Smooth muscle cell (in vitro differentiated cells): ENCODE measurements around the gene SAP30BP. TPM values are rescaled to one million over a fixed set of nuclear protein-coding genes. Genes with fewer than 3 reads are reported as not detected.
A peak's percentile ranks its signal among the peaks of the same experiment; 100 is the strongest.

Experiments
- DNase-seq: peaks from one replicate; lab custom pipeline; 2025; ENCODE audit not compliant: unreplicated experiment; lab: John Stamatoyannopoulos, UW
- H2AFZ ChIP-seq: fragments of 200-600 bp; sonication (generic); 2 replicates; pipeline ENCODE4 v1.6.0; 2016; ENCODE audit warnings: antibody characterized with exemption, low read depth, mild to moderate bottlenecking
- H3F3A ChIP-seq: fragments of 200-600 bp; sonication (generic); 2 replicates; pipeline ENCODE4 v1.6.0; 2017; ENCODE audit warnings: antibody characterized with exemption, low read depth
- H3K27ac ChIP-seq: fragments of 200-600 bp; sonication (generic); 2 replicates; pipeline ENCODE4 v1.5.1; 2016; ENCODE audit warnings: low read depth, mild to moderate bottlenecking
- H3K27me3 ChIP-seq: fragments of 200-600 bp; sonication (generic); 2 replicates; pipeline ENCODE4 v1.6.1; 2016; ENCODE audit warnings: low read depth, mild to moderate bottlenecking
- H3K36me3 ChIP-seq: fragments of 200-600 bp; sonication (generic); 2 replicates; pipeline ENCODE4 v1.5.1; 2016; ENCODE audit warnings: low read depth
- H3K4me1 ChIP-seq: fragments of 200-600 bp; sonication (generic); 2 replicates; pipeline ENCODE4 v1.5.1; 2016; ENCODE audit warnings: low read depth
- H3K4me2 ChIP-seq: fragments of 200-600 bp; sonication (generic); 2 replicates; pipeline ENCODE4 v1.6.0; 2016; ENCODE audit warnings: mild to moderate bottlenecking
- H3K4me3 ChIP-seq: fragments of 200-600 bp; sonication (generic); 2 replicates; pipeline ENCODE4 v1.5.1; 2016; ENCODE audit warnings: mild to moderate bottlenecking
- H3K79me2 ChIP-seq: fragments of 200-600 bp; sonication (generic); 2 replicates; pipeline ENCODE4 v1.6.0; 2016; ENCODE audit warnings: low read depth, mild to moderate bottlenecking
- H3K9ac ChIP-seq: fragments of 200-600 bp; sonication (generic); 2 replicates; pipeline ENCODE4 v1.6.0; 2016; ENCODE audit warnings: low read depth
- H3K9me3 ChIP-seq: fragments of 200-600 bp; sonication (generic); replicated peaks from 2 replicates; pipeline ENCODE4 v1.5.1; 2016; ENCODE audit warnings: low read depth
- H4K20me1 ChIP-seq: fragments of 200-600 bp; sonication (generic); 2 replicates; pipeline ENCODE4 v1.6.0; 2016; ENCODE audit warnings: low read depth
- CTCF ChIP-seq: fragments of 200-600 bp; sonication (generic); IDR thresholded peaks from 2 replicates; pipeline ENCODE4 v1.5.1; 2017; ENCODE audit warnings: borderline replicate concordance, mild to moderate bottlenecking, antibody characterized with exemption; ENCODE audit not compliant: insufficient read depth, poor library complexity, severe bottlenecking
- WGBS: methylation state at CpG from one replicate; pipeline ENCODE4 v1.1.7; 2016; ENCODE audit warnings: low lambda C conversion rate; 5-methylcytosine and 5-hydroxymethylcytosine counted together
- polyA plus RNA-seq: library from polyadenylated mRNA; unstranded; fragments of >200 nt; fragmentation: Nextera tagmentation; extraction: Ambion mirVana; gene quantifications from 2 replicates; pipeline ENCODE4 v1.2.1, GENCODE V29; 2016
- total RNA-seq: library from RNA; depleted of rRNA; stranded (reverse); fragments of >200 nt; gene quantifications from 2 replicates; pipeline ENCODE4 v1.2.3, GENCODE V29; 2014

Gene SAP30BP
- total and polyA plus RNA-seq, 2 experiments from 2014 or later: 75.4 to 135 TPM

- WGBS: 93% methylated on average over 10 of the region's 10 CpGs
- Histone ChIP-seq H3K9ac (no peak overlapping the region), H3K27ac (no peak overlapping the region), H4K20me1 (peaks cover 6% of the 10 kb centered on the region), H3K4me2 (no peak overlapping the region), H3F3A (no peaks in the 10 kb centered on the region), H3K79me2 (no peaks in the 10 kb centered on the region), H3K9me3 (no peaks in the 10 kb centered on the region), H3K27me3 (no peaks in the 10 kb centered on the region), H3K4me3 (no peak overlapping the region), H2AFZ (no peak overlapping the region), H3K4me1 (peaks cover 5% of the 10 kb centered on the region), H3K36me3 (no peaks in the 10 kb centered on the region)
- TF ChIP-seq CTCF: no peak
- DNase-seq: no peak
These were observed 85.2 kb downstream of the SAP30BP start for GRCh38 chr17:75752405-75752709.

GRCh38 chr17:75752802-75753513, 85.8 kb downstream of the SAP30BP start:
- no peaks in the 10 kb centered on the region for H3F3A ChIP-seq
- WGBS: 88% methylated on average over 19 of the region's 19 CpGs
- no peak overlapping the region for H3K9ac ChIP-seq
- peaks cover 8% of the 10 kb centered on the region for H4K20me1 ChIP-seq
- H3K27me3 ChIP-seq: no peaks in the 10 kb centered on the region
- TF ChIP-seq CTCF: no peak
- no peak overlapping the region for H3K27ac ChIP-seq
- H3K4me3 ChIP-seq: peak overlapping the region; percentile 40
- no peaks in the 10 kb centered on the region for H3K79me2 ChIP-seq
- H3K9me3 ChIP-seq: no peaks in the 10 kb centered on the region
- H3K4me2 ChIP-seq: peak overlapping the region; percentile 85
- no peak overlapping the region for H2AFZ ChIP-seq
- H3K36me3 ChIP-seq: no peaks in the 10 kb centered on the region
- DNase-seq: no peak
- H3K4me1 ChIP-seq: peaks cover 5% of the 10 kb centered on the region

GRCh38 chr17:75753514-75754377, 86.6 kb downstream of the SAP30BP start:
- H3K27me3 ChIP-seq: no peaks in the 10 kb centered on the region
- H3K27ac ChIP-seq: no peak overlapping the region
- H3K4me1 ChIP-seq: peaks cover 5% of the 10 kb centered on the region
- no peaks in the 10 kb centered on the region for H3K36me3 ChIP-seq
- WGBS: 16% methylated on average over 68 of the region's 76 CpGs
- peak overlapping the region; percentile 85 for H2AFZ ChIP-seq
- no peaks in the 10 kb centered on the region for H3F3A ChIP-seq
- peak; percentile 44 for TF ChIP-seq CTCF
- no peaks in the 10 kb centered on the region for H3K9me3 ChIP-seq
- DNase-seq: peak; percentile 26
- H3K9ac ChIP-seq: no peak overlapping the region
- H3K4me2 ChIP-seq: peak overlapping the region; percentile 85
- H3K4me3 ChIP-seq: peak overlapping the region; percentile 40
- no peaks in the 10 kb centered on the region for H3K79me2 ChIP-seq
- peaks cover 8% of the 10 kb centered on the region for H4K20me1 ChIP-seq
